H1 (cell line): ENCODE data around the gene IFNA1. TPM values are rescaled to one million over a fixed set of nuclear protein-coding genes. Genes with fewer than 3 reads are reported as not detected.

Experiments used
- CTCF ChIA-PET: fragments of 300-600 bp; sonication (Branson Sonifier 250); formaldehyde crosslinking; loops from one replicate; lab custom pipeline; 2021; ENCODE audit not compliant: partially characterized antibody; lab: Charles Lee
- POLR2A ChIA-PET: fragments of 300-600 bp; sonication (Branson Sonifier 250); formaldehyde crosslinking; loops from one replicate; lab custom pipeline; 2021; ENCODE audit warnings: inconsistent platforms; ENCODE audit not compliant: partially characterized antibody; lab: Charles Lee
- DNase-seq, 2 experiments: peaks; one replicate each; pipeline versions ENCODE4 v3.0.0 to v3.0.0-alpha.2; 2010 to 2022; ENCODE audit warnings: low spot score in 2 of 2, low read depth in 1 of 2, mixed read lengths in 1 of 2
- FAIRE-seq: peaks from 2 replicates; lab custom pipeline; 2011; peaks lifted over from hg19 to GRCh38; lab: Jason Lieb, UNC
- H2AFZ ChIP-seq: 2 replicates; pipeline ENCODE4 v1.8.1; 2012; ENCODE audit warnings: low read length, inconsistent platforms
- H2AK5ac ChIP-seq: 2 replicates; pipeline ENCODE4 v1.6.1; 2013; ENCODE audit warnings: low read depth, low read length
- H2BK120ac ChIP-seq: replicated peaks from 2 replicates; pipeline ENCODE3; 2013; ENCODE audit warnings: low read depth, low read length, inconsistent platforms
- H2BK12ac ChIP-seq: 2 replicates; pipeline ENCODE4 v1.6.1; 2013; ENCODE audit warnings: low read depth, low read length
- H2BK15ac ChIP-seq: 2 replicates; pipeline ENCODE4 v1.6.1; 2013; ENCODE audit warnings: low read length
- H2BK20ac ChIP-seq: 2 replicates; pipeline ENCODE4 v1.6.1; 2013; ENCODE audit warnings: low read length
- H2BK5ac ChIP-seq: 2 replicates; pipeline ENCODE4 v1.6.1; 2013; ENCODE audit warnings: low read depth, low read length
- H3K14ac ChIP-seq: 2 replicates; pipeline ENCODE4 v1.6.1; 2013; ENCODE audit warnings: inconsistent platforms; ENCODE audit not compliant: insufficient read length
- H3K18ac ChIP-seq: 2 replicates; pipeline ENCODE4 v1.6.1; 2013; ENCODE audit warnings: low read length; ENCODE audit errors: extremely low read depth
- H3K23ac ChIP-seq: 2 replicates; pipeline ENCODE4 v1.6.1; 2013; ENCODE audit warnings: inconsistent platforms; ENCODE audit not compliant: insufficient read length
- H3K23me2 ChIP-seq: 2 replicates; pipeline ENCODE4 v1.6.1; 2013; ENCODE audit warnings: low read depth, low read length
- H3K27ac ChIP-seq: 2 replicates; pipeline ENCODE4 v1.6.1; 2011; ENCODE audit warnings: low read depth, low read length, inconsistent platforms
- H3K27me3 ChIP-seq, 4 experiments: replicated peaks in 1 of 4; 1 replicate in 1 of 4; 2 replicates in 3 of 4; pipeline versions ENCODE4 v1.6.1 to v1.8.1; 2011 to 2013; ENCODE audit warnings: low read length in 3 of 4, mild to moderate bottlenecking in 3 of 4, inconsistent platforms in 2 of 4, mixed read lengths in 2 of 4, moderate library complexity in 1 of 4; ENCODE audit not compliant: control insufficient read depth in 3 of 4, insufficient read depth in 3 of 4; ENCODE audit errors: extremely low read depth in 1 of 4
- H3K36me3 ChIP-seq, 4 experiments: 2 replicates each; pipeline versions ENCODE4 v1.6.1 to v1.8.1; 2011 to 2013; ENCODE audit warnings: mild to moderate bottlenecking in 4 of 4, low read length in 3 of 4, moderate library complexity in 2 of 4, control low read depth in 1 of 4, inconsistent platforms in 1 of 4; ENCODE audit not compliant: insufficient read depth in 4 of 4, control insufficient read depth in 2 of 4
- H3K4ac ChIP-seq: replicated peaks from 2 replicates; pipeline ENCODE3; 2013; ENCODE audit warnings: low read length, low read depth, mixed read lengths, inconsistent platforms; ENCODE audit not compliant: insufficient read length
- H3K4me1 ChIP-seq, 4 experiments: replicated peaks in 1 of 4; 1 replicate in 1 of 4; 2 replicates in 3 of 4; pipeline versions ENCODE4 v1.6.1 to v1.8.1; 2011 to 2013; ENCODE audit warnings: low read length in 3 of 4, inconsistent platforms in 2 of 4, mixed read lengths in 1 of 4; ENCODE audit not compliant: insufficient read depth in 4 of 4, control insufficient read depth in 3 of 4
- H3K4me2 ChIP-seq, 2 experiments: 2 replicates each; pipeline versions ENCODE4 v1.6.1 to v1.8.1; 2011 to 2013; ENCODE audit warnings: low read depth in 2 of 2, low read length in 2 of 2, control low read depth in 1 of 2, inconsistent platforms in 1 of 2, mild to moderate bottlenecking in 1 of 2; ENCODE audit not compliant: insufficient read depth in 1 of 2
- H3K4me3 ChIP-seq, 4 experiments: fragments of 200-600, 300-600 bp in 1 of 4; sonication (generic), shearing (Covaris generic), sonication (Bioruptor Twin) in 1 of 4; 2 replicates each; pipeline versions ENCODE4 v1.5.1 to v1.8.1; 2011 to 2016; ENCODE audit warnings: low read length in 4 of 4, low read depth in 3 of 4, control low read depth in 2 of 4, inconsistent platforms in 2 of 4, mild to moderate bottlenecking in 2 of 4, mixed read lengths in 1 of 4, moderate library complexity in 1 of 4; ENCODE audit not compliant: insufficient read depth in 2 of 4; ENCODE audit errors: extremely low read depth in 1 of 4
- H3K56ac ChIP-seq: replicated peaks from 2 replicates; pipeline ENCODE3; 2013; ENCODE audit warnings: low read depth, mild to moderate bottlenecking, mixed read lengths, low read length, inconsistent platforms; ENCODE audit not compliant: insufficient read length
- H3K79me1 ChIP-seq: 2 replicates; pipeline ENCODE4 v1.6.1; 2013; ENCODE audit warnings: low read depth, low read length, control low read depth
- H3K79me2 ChIP-seq, 2 experiments: 2 replicates each; pipeline versions ENCODE4 v1.6.1 to v1.8.1; 2012 to 2013; ENCODE audit warnings: low read length in 2 of 2, mild to moderate bottlenecking in 2 of 2, inconsistent platforms in 1 of 2; ENCODE audit not compliant: insufficient read depth in 2 of 2, control insufficient read depth in 1 of 2
- H3K9ac ChIP-seq, 4 experiments: replicated peaks in 1 of 4; 1 replicate in 1 of 4; 2 replicates in 3 of 4; pipeline versions ENCODE4 v1.6.1 to v1.8.1; 2011 to 2013; ENCODE audit warnings: low read depth in 3 of 4, low read length in 3 of 4, control low read depth in 2 of 4, mild to moderate bottlenecking in 2 of 4, moderate library complexity in 2 of 4, inconsistent platforms in 1 of 4; ENCODE audit errors: extremely low read depth in 1 of 4
- H3K9me3 ChIP-seq, 2 experiments: 2 replicates each; pipeline versions ENCODE4 v1.6.1 to v1.8.1; 2012 to 2013; ENCODE audit warnings: mild to moderate bottlenecking in 2 of 2, moderate library complexity in 2 of 2, control low read depth in 1 of 2, inconsistent platforms in 1 of 2, low read depth in 1 of 2, low read length in 1 of 2, mixed read lengths in 1 of 2; ENCODE audit not compliant: insufficient read depth in 2 of 2
- H4K20me1 ChIP-seq, 2 experiments: replicated peaks in 1 of 2; 2 replicates each; pipeline versions ENCODE3 to v1.8.1; 2011 to 2013; ENCODE audit warnings: inconsistent platforms in 2 of 2, low read length in 2 of 2, mild to moderate bottlenecking in 1 of 2; ENCODE audit not compliant: insufficient read depth in 2 of 2, control insufficient read depth in 1 of 2
- H4K5ac ChIP-seq: 2 replicates; pipeline ENCODE4 v1.6.1; 2013; ENCODE audit warnings: low read length, low read depth, mixed read lengths, inconsistent platforms; ENCODE audit not compliant: insufficient read length
- H4K8ac ChIP-seq: 2 replicates; pipeline ENCODE4 v1.8.0; 2013; ENCODE audit warnings: mild to moderate bottlenecking, moderate library complexity, low read length, inconsistent platforms; ENCODE audit not compliant: insufficient read depth; ENCODE audit errors: extremely low read depth
- H4K91ac ChIP-seq: replicated peaks from 2 replicates; pipeline ENCODE3; 2013; ENCODE audit warnings: low read length, mixed read lengths, inconsistent platforms; ENCODE audit not compliant: insufficient read length
- BACH1 ChIP-seq: IDR thresholded peaks from 2 replicates; pipeline ENCODE4 v1.6.1; 2012; ENCODE audit warnings: low read length, improper control_type of control experiment
- CBX8 ChIP-seq: fragments of 300-800, 300-1000 bp; sonication (generic); IDR thresholded peaks from 2 replicates; pipeline ENCODE4 v1.7.1; 2016; ENCODE audit warnings: low read depth, low read length, borderline replicate concordance
- CHD1 ChIP-seq: IDR thresholded peaks from 2 replicates; pipeline ENCODE4 v1.6.1; 2012; ENCODE audit warnings: low read depth, low read length, improper control_type of control experiment
- CREB1 ChIP-seq: IDR thresholded peaks from 2 replicates; pipeline ENCODE4 v1.6.1; 2012; ENCODE audit warnings: inconsistent platforms
- EP300 ChIP-seq, 2 experiments: IDR thresholded peaks; 1 replicate in 1 of 2; 2 replicates in 1 of 2; pipeline ENCODE4 v1.6.1; 2011 to 2012; ENCODE audit warnings: low read depth in 2 of 2, low read length in 2 of 2, mild to moderate bottlenecking in 2 of 2, borderline replicate concordance in 1 of 2, inconsistent platforms in 1 of 2, moderate library complexity in 1 of 2
- JUN ChIP-seq: IDR thresholded peaks from 2 replicates; pipeline ENCODE4 v1.6.1; 2011; ENCODE audit warnings: low read depth, mild to moderate bottlenecking, improper control_type of control experiment, low read length
- KDM5A ChIP-seq: fragments of 200-600 bp; IDR thresholded peaks from 2 replicates; pipeline ENCODE4 v1.7.1; 2012; ENCODE audit warnings: mild to moderate bottlenecking, low read length, inconsistent platforms, mixed read lengths
- MAFK ChIP-seq: IDR thresholded peaks from 2 replicates; pipeline ENCODE4 v1.6.1; 2012; ENCODE audit warnings: low read depth, mild to moderate bottlenecking, improper control_type of control experiment, low read length
- NRF1 ChIP-seq: IDR thresholded peaks from 2 replicates; pipeline ENCODE4 v1.6.1; 2011; ENCODE audit warnings: mild to moderate bottlenecking, low read depth, low read length, improper control_type of control experiment
- POU5F1 ChIP-seq: IDR thresholded peaks from 2 replicates; pipeline ENCODE4 v1.6.1; 2011; ENCODE audit warnings: low read depth, mild to moderate bottlenecking, low read length, moderate library complexity
- RAD21 ChIP-seq, 2 experiments: IDR thresholded peaks in 1 of 2; conservative IDR thresholded peaks in 1 of 2; 2 replicates each; pipeline ENCODE4 v1.6.1; 2011; ENCODE audit warnings: low read depth in 2 of 2, low read length in 2 of 2, improper control_type of control experiment in 1 of 2, inconsistent platforms in 1 of 2, mild to moderate bottlenecking in 1 of 2, moderate library complexity in 1 of 2
- SIX5 ChIP-seq: IDR thresholded peaks from 2 replicates; pipeline ENCODE4 v1.6.1; 2011; ENCODE audit warnings: mild to moderate bottlenecking, low read depth, low read length
- TBP ChIP-seq: IDR thresholded peaks from 2 replicates; pipeline ENCODE4 v1.6.1; 2011; ENCODE audit warnings: low read depth, low read length, improper control_type of control experiment
- TCF12 ChIP-seq: IDR thresholded peaks from 2 replicates; pipeline ENCODE4 v1.6.1; 2011; ENCODE audit warnings: low read depth, mild to moderate bottlenecking, low read length
- TEAD4 ChIP-seq: IDR thresholded peaks from 2 replicates; pipeline ENCODE4 v1.6.1; 2012; ENCODE audit warnings: low read depth, low read length, inconsistent platforms, mixed read lengths
- WGBS, 2 experiments: shearing (Covaris generic) in 1 of 2; methylation state at CpG; one replicate each; pipeline versions ENCODE4 v1.1.6 to v1.1.7; 2013 to 2015; ENCODE audit warnings: low lambda C conversion rate in 2 of 2, mixed read lengths in 2 of 2, inconsistent platforms in 1 of 2, low coverage in 1 of 2, missing lambda C conversion rate in 1 of 2; ENCODE audit not compliant: insufficient replicate concordance in 2 of 2, insufficient coverage in 1 of 2, insufficient read length in 1 of 2; ENCODE audit errors: extremely low coverage in 1 of 2, missing lambda C conversion rate in 1 of 2; 5-methylcytosine and 5-hydroxymethylcytosine counted together
- polyA plus RNA-seq, 7 experiments: library from polyadenylated mRNA; depleted of rRNA in 3 of 7; stranded (reverse) in 5 of 7; unstranded in 2 of 7; fragments of >200 nt in 5 of 7; fragments of 200-250 nt in 2 of 7; gene quantifications; 1 replicate in 5 of 7; 2 replicates in 1 of 7; 4 replicates in 1 of 7; pipeline versions ENCODE4 v1.2.1 to v1.2.3, GENCODE V29; 2011 to 2013; ENCODE audit warnings: missing spikeins in 2 of 7, mixed read lengths in 2 of 7
- total RNA-seq: library from RNA; stranded (reverse); fragmentation: NEBNext Ultra II Directional; extraction: Animal tissue kit (Norgen Biotek cat#: 25700); gene quantifications from 2 replicates; pipeline ENCODE4 v1.2.1, GENCODE V29; 2021

IFNA1 gene
- total and polyA plus RNA-seq, 2 of the 8 experiments (the other 6 are each of a cell fraction or from before 2014, with no cell fraction given), result not detected

GRCh38 chr9:21477466-21477865 lies 37.2 kb downstream of the IFNA1 start:
- no peak for FAIRE-seq
- Histone ChIP-seq H4K8ac (no peak overlapping the region), H3K4me3 (no peak overlapping the region), H2BK12ac (no peak overlapping the region), H4K20me1 (no peaks in the 10 kb centered on the region), H2BK5ac (no peak overlapping the region), H3K14ac (no peak overlapping the region), H3K9ac (no peak overlapping the region), H3K56ac (no peak overlapping the region), H3K79me2 (no peaks in the 10 kb centered on the region), H3K23ac (no peak overlapping the region), H3K36me3 (no peaks in the 10 kb centered on the region), H3K4me1 (no peaks in the 10 kb centered on the region), H3K79me1 (no peaks in the 10 kb centered on the region), H3K4me2 (no peak overlapping the region), H3K23me2 (no peaks in the 10 kb centered on the region), H2BK15ac (no peak overlapping the region), H2BK20ac (no peak overlapping the region), H3K4ac (no peak overlapping the region), H3K27ac (no peak overlapping the region), H3K9me3 (no peaks in the 10 kb centered on the region), H2AFZ (no peak overlapping the region), H2BK120ac (no peak overlapping the region), H3K18ac (no peak overlapping the region), H2AK5ac (no peak overlapping the region), H4K91ac (no peak overlapping the region), H3K27me3 (no peaks in the 10 kb centered on the region), H4K5ac (no peak overlapping the region)
- DNase-seq, result no peak
- 100% methylated on average over 2 of the region's 2 CpGs; no CpG with 5 or more reads in 1 of the 2 experiments for WGBS, 2 experiments
- POLR2A ChIA-PET, result no interaction called here
- CTCF ChIA-PET, result interaction anchor here (0.6 kb wide), 1 partner anchor 240 kb away, joined by 5 read pairs; no protein-coding TSS in a partner anchor
- no peak for TF ChIP-seq CREB1
- no peak for TF ChIP-seq KDM5A
- no peak for TF ChIP-seq EP300 (IDR thresholded peaks at IDR 0.05; ENCODE audit: borderline replicate concordance in 1 of 2, low read depth in 2 of 2, low read length in 2 of 2)
- no peak for TF ChIP-seq RAD21 (IDR thresholded peaks at IDR 0.05 in 1 of 2, conservative IDR thresholded peaks at IDR 0.05 in 1 of 2; ENCODE audit: low read depth in 2 of 2, low read length in 2 of 2)
- no peak for TF ChIP-seq JUN
- TF ChIP-seq SIX5, result no peak
- no peak for TF ChIP-seq CHD1
- no peak for TF ChIP-seq POU5F1
- no peak for TF ChIP-seq MAFK
- TF ChIP-seq TCF12, result no peak
- no peak for TF ChIP-seq BACH1
- TF ChIP-seq TBP, result no peak
- TF ChIP-seq TEAD4, result no peak
- no peak for TF ChIP-seq CBX8
- TF ChIP-seq NRF1, result no peak
